ENCODE results near the gene GSC2.

The GSC2 gene

DNA sequence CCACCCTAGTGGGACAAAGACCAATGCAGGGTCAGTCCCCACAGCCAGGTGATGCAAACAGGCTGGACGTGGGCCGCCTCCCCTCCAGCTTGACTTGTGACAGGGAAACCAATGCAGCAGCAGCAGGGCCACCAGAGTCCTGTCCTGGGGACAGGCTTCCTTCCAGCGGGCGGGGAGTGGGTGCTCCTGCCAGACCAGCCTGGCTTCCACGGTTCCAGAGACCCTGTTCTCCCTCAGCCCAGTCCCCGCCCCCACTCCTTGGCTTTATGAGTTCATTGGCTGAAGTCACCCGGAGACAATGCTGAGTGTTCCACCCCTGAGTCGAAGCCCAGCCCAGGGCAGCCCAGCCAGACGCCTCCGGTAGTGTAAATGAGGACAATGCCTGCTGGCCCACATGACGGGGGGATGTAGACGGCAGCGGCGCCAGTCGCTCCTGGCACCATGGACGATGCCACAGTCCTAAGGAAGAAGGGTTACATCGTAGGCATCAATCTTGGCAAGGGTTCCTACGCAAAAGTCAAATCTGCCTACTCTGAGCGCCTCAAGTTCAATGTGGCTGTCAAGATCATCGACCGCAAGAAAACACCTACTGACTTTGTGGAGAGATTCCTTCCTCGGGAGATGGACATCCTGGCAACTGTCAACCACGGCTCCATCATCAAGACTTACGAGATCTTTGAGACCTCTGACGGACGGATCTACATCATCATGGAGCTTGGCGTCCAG is 19.0 kb downstream of the GSC2 start, which contains the start of gene TSSK2:
TSSK2 (plus strand) TSS at position 350 of the 726 bp plus-strand sequence; CDS start at position 442, 92 bp downstream.
- no peak for DNase-seq (ENCODE audit: low read depth)
- TF ChIP-seq CTCF (IDR thresholded peaks at IDR 0.05; ENCODE audit: control insufficient read depth, extremely low read depth, insufficient read depth) = no peak
- H3K4me3 ChIP-seq (ENCODE audit: low read depth, low read length) = no peak within 1 kb of the TSS

DNA sequence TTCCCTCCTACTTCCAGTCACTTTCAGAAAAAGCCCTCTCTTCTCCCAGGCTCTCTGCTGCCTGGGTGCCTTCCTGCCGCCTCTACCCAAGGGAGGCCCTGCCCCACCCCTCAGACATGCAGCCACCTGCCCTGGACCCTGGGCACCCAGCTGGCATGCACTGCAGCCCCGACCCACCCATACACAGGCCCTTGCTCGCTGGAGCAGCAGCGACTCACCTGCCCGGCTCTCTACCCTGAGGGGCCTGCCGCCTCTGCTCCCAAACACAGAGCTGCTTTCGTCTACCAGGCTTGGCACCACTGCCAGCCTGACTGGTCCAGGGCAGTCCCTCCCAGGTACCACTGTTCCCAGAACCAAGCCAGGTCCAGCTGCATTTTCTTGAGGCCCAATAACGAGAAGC is 20.2 kb downstream of the GSC2 start:
- DNase-seq (ENCODE audit: low read depth) = no peak
- no peak for TF ChIP-seq CTCF (IDR thresholded peaks at IDR 0.05; ENCODE audit: control insufficient read depth, extremely low read depth, insufficient read depth)
- no peak overlapping the region for H3K4me3 ChIP-seq (ENCODE audit: low read depth, low read length)

GRCh38 chr22:19128946-19129727 is 21.0 kb downstream of the GSC2 start:
- TF ChIP-seq CTCF (IDR thresholded peaks at IDR 0.05; ENCODE audit: control insufficient read depth, extremely low read depth, insufficient read depth) = no peak
- no peak overlapping the region for H3K4me3 ChIP-seq (ENCODE audit: low read depth, low read length)
- no peak for DNase-seq (ENCODE audit: low read depth)

DNA sequence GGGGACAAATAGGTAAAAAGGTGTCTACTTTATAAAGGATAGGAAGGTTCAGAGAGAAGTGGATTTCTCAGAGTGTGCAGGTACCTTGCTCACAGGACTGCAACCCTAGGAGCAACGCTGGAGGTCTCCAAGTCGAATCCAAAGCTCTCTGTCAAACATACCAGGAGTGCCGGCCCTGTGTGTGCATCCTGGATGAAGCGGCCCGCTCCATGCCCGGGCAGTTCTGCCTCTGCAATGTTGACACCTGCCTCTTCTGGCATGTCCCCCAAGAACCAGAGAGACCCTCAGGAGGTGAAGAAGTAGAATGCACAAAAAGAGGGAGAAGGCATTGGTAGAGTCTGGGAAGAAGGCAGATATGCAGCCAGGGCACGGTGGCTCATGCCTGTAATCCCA is 22.1 kb downstream of the GSC2 start:
- TF ChIP-seq CTCF (IDR thresholded peaks at IDR 0.05; ENCODE audit: control insufficient read depth, extremely low read depth, insufficient read depth) = no peak
- H3K4me3 ChIP-seq (ENCODE audit: low read depth, low read length) = no peak overlapping the region
- DNase-seq (ENCODE audit: low read depth) = no peak

GRCh38 chr22:19127329-19128008 is 22.6 kb downstream of the GSC2 start:
- no peak for TF ChIP-seq CTCF (IDR thresholded peaks at IDR 0.05; ENCODE audit: control insufficient read depth, extremely low read depth, insufficient read depth)
- DNase-seq (ENCODE audit: low read depth) = no peak
- no peak overlapping the region for H3K4me3 ChIP-seq (ENCODE audit: low read depth, low read length)

GRCh38 chr22:19126309-19127273 is 23.5 kb downstream of the GSC2 start:
- TF ChIP-seq CTCF (IDR thresholded peaks at IDR 0.05; ENCODE audit: control insufficient read depth, extremely low read depth, insufficient read depth) = no peak
- no peak for DNase-seq (ENCODE audit: low read depth)
- no peak overlapping the region for H3K4me3 ChIP-seq (ENCODE audit: low read depth, low read length)

All from LNCaP clone FGC (cell line).